ENCODE measurements around the gene BCAS3.

Gene BCAS3

DNA sequence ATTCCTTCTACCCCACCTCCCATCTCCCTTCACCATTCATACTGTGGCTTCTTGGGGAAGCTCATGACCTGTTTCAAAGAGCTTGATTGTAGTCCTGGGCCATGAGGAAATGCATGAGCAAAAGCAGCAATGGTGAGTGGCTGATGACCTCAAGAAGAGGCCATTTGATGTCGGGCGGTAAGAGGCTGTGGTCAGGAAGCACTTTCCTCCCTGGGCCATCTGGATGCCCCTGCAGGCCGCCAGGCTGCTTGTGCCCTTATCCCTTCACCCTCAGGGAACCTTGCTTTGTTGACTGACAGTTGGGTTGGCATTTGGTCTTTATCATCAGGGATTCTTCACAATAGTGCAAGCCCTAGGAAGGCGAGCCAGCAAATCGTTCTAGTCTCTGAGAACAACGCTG lies 643.7 kb downstream of the BCAS3 start:
- Mint-ChIP-seq H3K27me3 (no peaks in the 10 kb centered on the region), H3K4me1 (no peaks in the 10 kb centered on the region), H3K4me3 (no peak overlapping the region), H3K9me3 (no peaks in the 10 kb centered on the region), H3K27ac (no peak overlapping the region), H3K36me3 (peaks cover 5% of the 10 kb centered on the region)
- ATAC-seq = no peak

DNA sequence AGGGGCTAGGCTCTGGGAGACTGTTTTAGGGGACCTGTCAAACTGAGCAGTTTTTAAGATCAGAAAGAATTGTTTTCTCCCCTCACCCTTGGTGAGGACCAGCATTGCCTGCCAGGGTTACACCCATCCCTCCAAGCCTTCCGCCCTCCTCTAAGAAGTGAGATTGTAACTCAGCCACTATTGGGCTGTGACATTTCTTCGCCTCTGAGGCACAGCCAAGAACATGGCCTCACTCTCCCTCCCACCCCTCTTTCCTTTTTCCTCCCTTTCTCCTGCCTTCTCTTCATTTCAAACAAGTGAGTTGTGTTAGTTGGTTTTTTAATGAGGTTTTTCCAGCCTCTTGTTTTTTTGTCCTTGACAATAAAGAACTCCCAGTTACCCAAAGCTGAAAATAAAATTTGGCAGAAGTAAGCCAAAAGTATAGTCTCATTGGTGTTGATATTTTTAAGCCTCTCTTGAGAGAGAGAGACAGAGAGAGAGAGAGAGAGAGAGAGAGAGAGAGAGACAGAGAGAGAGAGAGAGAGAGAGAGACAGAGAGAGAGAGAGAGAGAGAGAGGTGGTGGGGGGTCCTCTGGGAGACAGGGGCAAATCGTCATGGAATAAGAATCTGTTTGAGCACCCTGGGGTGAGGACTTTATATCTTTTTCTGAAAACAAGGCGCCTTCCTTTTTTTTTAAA lies 644.8 kb downstream of the BCAS3 start:
- H3K4me3 Mint-ChIP-seq = no peak overlapping the region
- no peak overlapping the region for H3K27ac Mint-ChIP-seq
- no peaks in the 10 kb centered on the region for H3K27me3 Mint-ChIP-seq
- ATAC-seq = no peak
- no peaks in the 10 kb centered on the region for H3K4me1 Mint-ChIP-seq
- peaks cover 10% of the 10 kb centered on the region for H3K36me3 Mint-ChIP-seq
- H3K9me3 Mint-ChIP-seq = no peaks in the 10 kb centered on the region

DNA sequence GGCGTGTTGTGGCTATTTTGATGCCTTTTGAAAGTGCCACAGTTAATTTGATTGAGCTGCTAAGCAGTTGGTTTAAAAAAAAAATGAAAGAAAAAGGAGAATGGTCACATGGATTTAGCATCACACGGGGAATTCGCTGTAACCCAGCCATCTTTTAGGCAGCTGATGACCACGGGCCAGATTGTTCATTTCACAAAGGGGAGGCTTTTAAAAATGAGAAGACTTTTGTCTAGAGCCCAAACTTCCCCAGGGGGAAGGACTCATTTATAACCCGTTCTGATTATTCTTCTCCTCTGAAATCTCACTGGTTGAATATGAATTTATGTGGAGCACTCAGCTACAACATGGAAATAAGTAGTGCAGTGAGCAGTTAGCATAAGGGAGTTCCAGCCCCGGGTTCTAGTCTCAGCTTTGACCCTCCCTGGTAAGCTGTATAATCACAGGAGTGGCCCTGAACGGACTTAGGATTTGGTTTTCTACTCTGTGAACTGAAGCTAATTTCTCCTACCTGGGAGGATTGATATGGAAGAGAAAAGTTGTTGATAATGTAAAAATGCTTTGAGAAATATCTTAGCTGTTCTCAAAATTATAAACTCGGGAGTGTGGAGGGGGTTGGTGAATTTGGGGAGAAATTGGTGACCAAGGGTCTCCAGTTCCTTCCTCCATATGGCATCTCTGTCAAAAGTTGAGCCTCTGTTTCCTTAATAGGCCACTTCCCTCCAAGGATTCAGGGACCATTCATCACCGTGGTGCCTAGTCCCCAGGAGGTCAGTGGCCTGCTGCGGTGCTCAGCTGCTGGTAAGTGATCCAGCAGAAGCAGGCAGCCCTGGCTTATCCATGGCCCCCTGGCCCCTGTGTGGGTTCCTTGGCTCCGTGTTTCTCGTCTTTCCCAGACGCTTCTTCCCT lies 645.6 kb downstream of the BCAS3 start:
- no peak for ATAC-seq
- no peaks in the 10 kb centered on the region for H3K4me1 Mint-ChIP-seq
- no peaks in the 10 kb centered on the region for H3K9me3 Mint-ChIP-seq
- no peak overlapping the region for H3K27ac Mint-ChIP-seq
- H3K36me3 Mint-ChIP-seq = peaks cover 10% of the 10 kb centered on the region
- no peak overlapping the region for H3K4me3 Mint-ChIP-seq
- no peaks in the 10 kb centered on the region for H3K27me3 Mint-ChIP-seq

DNA sequence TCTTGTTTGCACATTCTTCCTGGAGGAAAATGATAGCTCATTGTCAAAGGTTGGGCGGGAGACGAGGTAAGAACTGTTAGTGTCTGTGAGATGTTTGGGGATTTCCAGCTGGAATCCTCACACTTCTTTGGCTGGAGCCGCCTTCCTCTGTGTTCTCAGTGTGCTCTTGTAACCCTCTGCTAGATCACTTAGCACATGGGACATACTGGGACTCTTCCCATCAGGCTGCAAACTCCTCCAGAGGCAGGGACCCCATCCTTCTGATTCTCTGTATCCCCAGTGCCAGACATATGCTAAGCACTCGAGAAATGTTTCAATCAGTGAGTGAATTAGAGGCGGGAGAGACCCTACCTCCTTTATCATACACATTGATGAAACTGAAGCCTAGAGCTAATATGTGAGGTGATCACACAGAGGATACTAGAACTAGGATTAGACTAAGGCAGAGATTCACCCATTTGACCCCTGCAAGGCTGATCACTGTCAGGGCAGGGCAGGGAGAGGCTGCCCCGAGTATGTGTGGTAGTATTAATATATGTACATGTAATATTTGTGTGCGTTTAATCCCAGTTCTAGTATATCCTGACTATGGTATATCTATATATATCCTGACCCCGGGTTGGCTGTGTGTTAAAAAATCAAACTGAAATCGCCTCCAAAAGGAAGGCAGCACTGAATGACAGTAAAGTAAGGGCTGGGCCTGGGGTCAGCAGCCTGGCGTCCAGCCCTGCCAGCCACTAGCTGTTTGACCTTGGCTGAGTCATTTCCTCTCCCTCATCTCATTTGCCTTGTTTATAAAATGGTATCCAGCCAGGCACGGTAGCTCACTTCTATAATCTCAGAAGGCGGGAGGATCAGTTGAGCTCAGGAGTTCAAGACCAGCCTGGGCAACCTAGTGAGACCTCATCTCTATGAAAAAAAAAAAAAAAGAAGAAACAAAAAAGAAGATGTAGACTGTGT lies 646.5 kb downstream of the BCAS3 start:
- Mint-ChIP-seq H3K27me3 (no peaks in the 10 kb centered on the region), H3K4me1 (no peaks in the 10 kb centered on the region), H3K36me3 (peaks cover 10% of the 10 kb centered on the region), H3K4me3 (no peak overlapping the region), H3K9me3 (no peaks in the 10 kb centered on the region), H3K27ac (no peak overlapping the region)
- ATAC-seq = no peak

DNA sequence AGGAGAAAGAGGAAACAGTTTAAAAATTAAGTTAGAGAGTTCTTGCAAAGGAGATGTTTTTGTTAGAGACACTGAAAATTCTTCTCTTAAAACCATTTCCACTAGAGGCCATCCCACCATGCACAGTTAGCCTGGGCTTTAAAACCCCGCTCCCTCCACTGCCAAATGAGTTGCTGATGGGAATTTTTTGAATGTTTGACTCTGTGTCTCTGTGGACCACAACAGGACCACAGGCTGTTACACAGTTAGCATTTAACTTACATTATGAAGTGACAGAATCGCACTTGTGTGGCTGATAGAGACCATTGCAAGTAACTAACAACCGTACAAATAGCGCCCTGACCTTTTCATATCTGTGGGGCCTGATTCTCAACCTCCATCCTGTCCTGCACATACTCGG lies 647.3 kb downstream of the BCAS3 start:
- H3K4me1 Mint-ChIP-seq = no peaks in the 10 kb centered on the region
- peaks cover 10% of the 10 kb centered on the region for H3K36me3 Mint-ChIP-seq
- no peaks in the 10 kb centered on the region for H3K9me3 Mint-ChIP-seq
- ATAC-seq = no peak
- no peaks in the 10 kb centered on the region for H3K27me3 Mint-ChIP-seq
- no peak overlapping the region for H3K27ac Mint-ChIP-seq
- no peak overlapping the region for H3K4me3 Mint-ChIP-seq

DNA sequence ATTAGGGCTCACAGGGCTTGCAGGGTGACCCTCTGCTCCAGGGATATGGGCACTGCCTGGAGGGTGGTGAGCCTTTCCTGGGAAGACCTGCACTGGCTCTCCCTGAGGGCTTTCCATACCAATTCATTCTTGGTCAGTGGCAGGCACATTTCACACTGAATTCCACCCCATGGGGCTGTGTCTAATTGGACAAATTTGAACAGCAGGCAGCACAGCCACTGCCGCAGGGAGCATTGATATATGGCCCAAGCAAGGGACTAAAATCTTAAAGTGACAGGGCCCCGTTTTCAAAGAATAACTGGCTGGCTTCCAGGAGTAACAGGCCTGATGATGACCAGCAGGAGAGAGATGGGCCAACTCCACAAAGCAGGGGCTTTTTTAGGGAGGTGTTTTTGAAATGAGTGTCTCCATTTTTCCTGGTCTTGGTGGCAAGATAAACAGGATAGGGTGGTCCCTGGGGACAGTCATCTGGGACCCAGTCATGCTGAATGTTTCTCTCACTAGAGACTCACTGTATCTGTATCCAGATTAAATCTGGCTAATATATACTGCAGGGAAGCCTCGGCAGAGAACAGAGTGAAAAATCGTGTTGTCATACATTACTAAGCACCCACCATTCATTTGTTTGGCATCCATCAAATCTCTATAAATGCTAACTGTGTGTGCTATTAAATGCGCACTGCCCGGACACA lies 647.9 kb downstream of the BCAS3 start:
- no peak for ATAC-seq
- Mint-ChIP-seq H3K27ac (no peak overlapping the region), H3K4me1 (no peaks in the 10 kb centered on the region), H3K9me3 (no peaks in the 10 kb centered on the region), H3K36me3 (peaks cover 10% of the 10 kb centered on the region), H3K27me3 (no peaks in the 10 kb centered on the region), H3K4me3 (no peak overlapping the region)

DNA sequence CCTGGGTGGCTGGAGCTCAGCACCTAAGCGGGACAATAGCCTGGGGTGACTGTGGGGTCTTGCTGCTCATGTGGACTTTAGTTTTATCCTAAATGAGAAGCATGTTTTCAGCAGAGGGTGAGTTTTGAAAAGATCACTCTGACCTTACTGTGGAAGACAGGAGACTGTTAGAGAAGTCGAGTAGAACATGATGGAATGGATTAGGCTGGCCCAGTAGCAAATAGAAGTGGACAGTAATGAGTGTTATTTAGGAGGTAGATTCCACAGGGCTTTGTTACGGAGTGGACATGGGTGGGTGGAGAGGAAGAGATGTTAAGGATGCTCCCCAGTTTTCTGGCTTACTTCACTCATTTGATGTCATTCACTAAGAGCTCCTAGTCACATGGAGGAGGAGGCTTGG lies 648.7 kb downstream of the BCAS3 start:
- no peak for ATAC-seq
- no peaks in the 10 kb centered on the region for H3K9me3 Mint-ChIP-seq
- peaks cover 10% of the 10 kb centered on the region for H3K36me3 Mint-ChIP-seq
- H3K27me3 Mint-ChIP-seq = no peaks in the 10 kb centered on the region
- no peaks in the 10 kb centered on the region for H3K4me1 Mint-ChIP-seq
- H3K27ac Mint-ChIP-seq = no peak overlapping the region
- H3K4me3 Mint-ChIP-seq = no peak overlapping the region

DNA sequence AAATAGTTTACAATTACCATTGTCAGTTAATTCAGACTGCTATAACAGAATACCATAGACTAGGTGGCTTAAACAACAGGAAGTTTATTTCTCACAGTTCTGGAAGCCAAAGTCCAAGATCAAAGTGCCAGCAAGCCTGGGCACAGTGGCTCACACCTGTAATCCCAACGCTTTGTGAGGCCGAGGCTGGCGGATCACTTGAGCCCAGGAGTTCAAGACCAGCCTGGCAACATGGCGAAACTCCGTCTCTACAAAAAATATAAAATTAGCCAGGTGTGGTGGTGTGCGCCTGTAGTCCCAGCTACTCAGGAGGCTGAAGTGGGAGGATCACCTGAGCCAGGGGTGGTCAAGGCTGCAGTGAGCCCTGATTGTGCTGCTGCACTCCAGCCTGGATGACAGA lies 650.7 kb downstream of the BCAS3 start:
- H3K4me1 Mint-ChIP-seq = no peaks in the 10 kb centered on the region
- no peak overlapping the region for H3K4me3 Mint-ChIP-seq
- H3K27me3 Mint-ChIP-seq = no peaks in the 10 kb centered on the region
- H3K9me3 Mint-ChIP-seq = no peaks in the 10 kb centered on the region
- peaks cover 10% of the 10 kb centered on the region for H3K36me3 Mint-ChIP-seq
- no peak for ATAC-seq
- H3K27ac Mint-ChIP-seq = no peak overlapping the region

DNA sequence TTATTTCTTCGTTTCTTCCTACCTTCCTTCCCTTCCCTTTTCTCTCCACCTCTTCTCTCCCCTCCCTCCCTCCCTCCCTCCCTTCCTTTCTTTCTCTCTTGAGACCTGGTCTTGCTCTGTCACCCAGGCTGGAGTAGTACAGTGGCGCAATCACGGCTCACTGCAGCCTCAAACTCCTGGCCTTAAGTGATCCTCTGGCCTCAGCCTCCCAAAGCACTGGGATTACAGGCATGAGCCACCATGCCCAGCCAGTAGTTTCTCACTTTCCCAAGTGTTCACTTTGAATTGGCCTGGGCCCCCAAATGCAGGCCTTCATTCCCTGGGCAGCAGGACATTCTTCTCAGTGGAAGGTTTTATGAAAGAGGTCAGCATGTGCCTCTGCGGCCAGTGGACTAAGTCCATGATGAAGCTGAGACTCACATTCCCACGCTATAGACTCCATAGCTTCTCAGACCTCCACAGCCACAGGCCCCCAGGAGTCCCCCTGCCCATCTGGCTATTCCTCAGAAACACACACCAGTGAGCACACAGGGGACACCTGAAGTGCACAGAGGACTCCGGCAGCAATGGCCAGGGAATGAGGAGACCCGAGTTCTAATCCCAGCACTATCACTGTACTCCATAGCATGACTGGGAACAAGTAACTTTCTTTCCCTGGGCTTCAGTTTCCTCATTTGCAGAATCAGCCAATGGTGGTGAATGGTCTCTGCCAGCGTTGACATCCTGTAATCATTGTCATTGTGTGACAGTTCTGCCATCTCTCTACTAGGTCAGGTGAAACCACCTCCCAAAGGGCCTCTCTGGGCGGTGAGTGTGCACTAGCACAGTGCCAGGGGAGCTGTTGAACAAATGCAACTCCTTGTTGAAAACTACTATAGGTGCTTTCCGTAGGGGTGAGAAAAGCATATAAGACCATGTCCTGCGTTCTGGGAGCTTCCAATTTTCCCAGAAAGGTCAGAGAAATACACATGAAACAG lies 652.8 kb downstream of the BCAS3 start:
- no peak for ATAC-seq
- no peak overlapping the region for H3K27ac Mint-ChIP-seq
- H3K9me3 Mint-ChIP-seq = no peaks in the 10 kb centered on the region
- H3K4me1 Mint-ChIP-seq = no peaks in the 10 kb centered on the region
- H3K36me3 Mint-ChIP-seq = peaks cover 16% of the 10 kb centered on the region
- no peak overlapping the region for H3K4me3 Mint-ChIP-seq
- no peaks in the 10 kb centered on the region for H3K27me3 Mint-ChIP-seq

DNA sequence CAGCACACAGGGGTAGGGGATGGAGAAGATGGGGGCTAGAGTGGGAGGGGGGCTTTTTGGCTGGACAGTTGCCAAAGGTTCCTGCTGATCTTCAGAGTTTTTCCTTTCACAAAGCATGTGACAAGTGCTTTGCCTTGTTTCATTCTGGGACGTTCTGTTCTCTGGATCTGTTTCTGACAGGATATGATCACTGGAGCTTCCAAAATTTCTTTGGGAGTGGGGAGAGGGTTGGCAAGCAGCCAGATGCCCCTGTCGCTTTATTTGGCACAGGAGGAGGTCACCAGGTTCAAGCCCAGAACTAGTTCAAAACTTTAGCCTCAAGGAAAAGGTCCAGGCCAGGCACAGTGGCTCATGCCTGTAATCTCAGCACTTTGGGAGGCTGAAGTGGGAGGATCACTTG lies 653.5 kb downstream of the BCAS3 start:
- Mint-ChIP-seq H3K27me3 (no peaks in the 10 kb centered on the region), H3K36me3 (peaks cover 12% of the 10 kb centered on the region), H3K27ac (no peak overlapping the region), H3K4me1 (no peaks in the 10 kb centered on the region), H3K4me3 (no peak overlapping the region), H3K9me3 (no peaks in the 10 kb centered on the region)
- no peak for ATAC-seq

DNA sequence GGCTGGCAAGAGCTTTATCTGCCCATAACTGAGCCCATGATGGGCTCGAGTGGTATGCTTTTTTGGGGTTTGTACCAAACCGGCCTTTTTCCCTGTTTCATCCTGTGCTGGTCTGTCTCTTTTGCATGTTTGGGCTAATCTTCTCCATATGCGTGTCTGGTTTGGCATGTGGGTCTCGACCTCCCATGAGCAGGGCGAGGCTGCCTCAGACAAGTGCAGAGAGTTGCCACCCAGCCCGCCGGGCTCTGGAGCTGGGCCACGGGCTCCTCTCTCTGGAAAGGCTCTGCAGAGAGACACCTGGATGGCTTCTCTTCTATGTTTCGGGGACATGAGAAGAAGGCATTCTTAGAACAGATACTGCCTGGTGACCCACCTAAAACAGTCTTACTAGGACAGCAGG lies 654.2 kb downstream of the BCAS3 start:
- no peak for ATAC-seq
- Mint-ChIP-seq H3K27ac (no peak overlapping the region), H3K4me1 (no peaks in the 10 kb centered on the region)

DNA sequence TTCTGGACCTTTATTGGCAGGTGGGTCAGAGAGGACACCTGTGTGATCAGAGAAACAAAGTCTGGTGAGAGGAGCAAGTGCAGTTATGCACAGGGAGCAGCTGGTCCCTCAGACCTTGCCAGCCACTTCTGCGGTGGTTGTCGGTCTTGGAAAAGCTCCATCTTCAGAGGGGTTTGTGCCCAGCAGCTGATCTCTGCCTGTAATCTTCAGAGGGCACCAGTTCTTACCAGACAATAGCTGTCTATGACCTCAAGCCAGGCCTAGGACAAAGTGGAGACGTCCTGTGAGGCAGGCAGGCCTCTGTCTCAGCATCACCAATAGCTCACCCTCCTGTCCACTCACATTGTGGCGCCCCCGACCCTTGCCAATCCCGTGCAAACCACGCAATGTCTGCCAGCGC lies 655.5 kb downstream of the BCAS3 start:
- no peak overlapping the region for H3K27ac Mint-ChIP-seq
- H3K9me3 Mint-ChIP-seq = no peaks in the 10 kb centered on the region
- no peak overlapping the region for H3K4me3 Mint-ChIP-seq
- no peaks in the 10 kb centered on the region for H3K4me1 Mint-ChIP-seq
- ATAC-seq = no peak
- peaks cover 6% of the 10 kb centered on the region for H3K36me3 Mint-ChIP-seq
- H3K27me3 Mint-ChIP-seq = no peaks in the 10 kb centered on the region

More for the DNA sequence above, 654.2 kb downstream of the BCAS3 start:
- no peaks in the 10 kb centered on the region for H3K9me3 Mint-ChIP-seq
- no peak overlapping the region for H3K4me3 Mint-ChIP-seq
- no peaks in the 10 kb centered on the region for H3K27me3 Mint-ChIP-seq
- peaks cover 6% of the 10 kb centered on the region for H3K36me3 Mint-ChIP-seq

DNA sequence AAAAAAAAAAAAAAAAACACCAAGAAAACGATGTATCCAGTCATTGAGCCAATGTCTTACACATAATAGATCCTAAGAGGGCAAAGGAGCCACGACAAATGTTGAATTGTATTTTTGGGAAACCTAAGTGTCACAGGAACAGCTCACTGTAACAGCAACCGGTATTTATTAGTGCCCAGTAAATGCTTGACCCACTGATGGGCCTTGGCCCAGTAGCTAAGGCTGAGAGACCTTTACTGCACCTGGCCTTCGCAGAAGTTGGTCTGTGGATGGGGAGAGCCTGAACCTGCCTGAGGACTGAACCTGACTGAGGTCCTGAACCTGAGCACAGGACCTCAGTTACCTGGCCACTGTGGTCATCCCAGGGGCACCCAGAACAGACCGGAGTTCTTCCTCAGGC lies 657.0 kb downstream of the BCAS3 start:
- H3K4me1 Mint-ChIP-seq = no peaks in the 10 kb centered on the region
- H3K36me3 Mint-ChIP-seq = peaks cover 6% of the 10 kb centered on the region
- no peak overlapping the region for H3K4me3 Mint-ChIP-seq
- H3K9me3 Mint-ChIP-seq = no peaks in the 10 kb centered on the region
- ATAC-seq = no peak
- no peaks in the 10 kb centered on the region for H3K27me3 Mint-ChIP-seq
- no peak overlapping the region for H3K27ac Mint-ChIP-seq

All from stimulated activated memory B cell treated with anti-CD40 and anti-IgM and Interleukin-4, amounts not matched to agents 10 μg/mL and 1 μg/mL and 100 μg/mL, for 72 hours (primary cell).